ENCODE results near the gene CD151. TPM values are rescaled to one million over a fixed set of nuclear protein-coding genes. Genes with fewer than 3 reads are reported as not detected.

CD151 gene
- total and polyA plus RNA-seq, 2 experiments from 2014 or later, result 62.9 to 109 TPM

DNA sequence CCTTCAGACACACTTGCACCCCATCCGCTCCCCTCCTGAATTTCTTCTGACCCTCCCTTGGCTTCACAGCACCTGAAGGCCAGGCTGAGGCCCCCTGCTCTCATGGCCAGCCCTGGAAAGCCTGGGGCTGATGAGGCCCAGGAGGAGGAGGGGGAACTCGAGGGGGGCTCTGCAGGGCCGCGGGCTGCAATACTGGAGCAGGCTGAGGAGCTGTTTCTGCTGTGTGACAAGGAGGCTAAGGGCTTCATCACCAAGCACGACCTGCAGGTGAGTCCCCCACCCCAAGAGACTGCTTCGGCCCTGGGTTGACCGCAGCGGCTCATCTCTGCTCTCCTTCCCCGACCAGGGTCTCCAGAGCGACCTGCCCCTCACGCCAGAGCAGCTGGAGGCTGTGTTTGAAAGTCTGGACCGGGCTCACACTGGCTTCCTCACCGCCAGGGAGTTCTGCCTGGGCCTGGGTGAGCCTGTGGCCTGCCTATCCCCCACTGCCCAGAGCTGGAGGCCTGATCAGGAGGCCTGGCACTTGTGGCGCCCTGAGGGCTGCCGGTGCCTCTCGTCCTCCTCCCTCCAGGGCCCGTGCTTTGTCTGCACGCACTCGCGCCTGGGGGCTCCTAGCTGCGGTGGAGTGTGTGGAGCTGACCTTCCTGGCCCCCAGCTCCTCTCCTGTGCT is 4.1 kb upstream of the CD151 start:
- peaks cover 24% of the 10 kb centered on the region for H3F3A ChIP-seq (replicated peaks; ENCODE audit: low read depth)
- H3K4me3 ChIP-seq, result peak overlapping the region; percentile 89
- H3K9me3 Mint-ChIP-seq, result no peaks in the 10 kb centered on the region; the same call in 2 of the 3 replicates
- ATAC-seq, result no peak
- H3K9me2 ChIP-seq (ENCODE audit: insufficient read depth), result no peaks in the 10 kb centered on the region
- H3K27me3 Mint-ChIP-seq (ENCODE audit: insufficient read depth, low read depth, poor library complexity), result peaks cover 60% of the 10 kb centered on the region
- H3K4me1 Mint-ChIP-seq, result peaks cover 43% of the 10 kb centered on the region
- peak overlapping the region; percentile 79 for H3K4me3 Mint-ChIP-seq
- H3K4me2 ChIP-seq, result peak overlapping the region; percentile 98
- no peaks in the 10 kb centered on the region; the same call in 1 of the 2 replicates for H4K20me1 ChIP-seq (replicated peaks; ENCODE audit: insufficient read depth)
- H3K36me3 ChIP-seq (ENCODE audit: insufficient read depth), result no peaks in the 10 kb centered on the region
- H2AFZ ChIP-seq, result no peak overlapping the region
- H3K27me3 ChIP-seq (ENCODE audit: insufficient read depth), result peaks cover 28% of the 10 kb centered on the region
- DNase-seq (ENCODE audit: low spot score), result no peak
- peaks cover 28% of the 10 kb centered on the region for H3K4me1 ChIP-seq (ENCODE audit: insufficient read depth)
- TF ChIP-seq POLR2AphosphoS5 (IDR thresholded peaks at IDR 0.05; ENCODE audit: low read depth), result no peak; the same call in 1 of the 2 replicates
- TF ChIP-seq CREB1 (CRISPR knock-in tag; IDR thresholded peaks at IDR 0.05; ENCODE audit: low read depth), result no peak
- TF ChIP-seq REST (IDR thresholded peaks at IDR 0.05; ENCODE audit: unreplicated experiment), result no peak
- no peak for TF ChIP-seq STAT1 (IDR thresholded peaks at IDR 0.05; ENCODE audit: unreplicated experiment)
- TF ChIP-seq EZH2 (IDR thresholded peaks at IDR 0.05; ENCODE audit: low read depth, unreplicated experiment), result no peak
- TF ChIP-seq NANOG (IDR thresholded peaks at IDR 0.05; ENCODE audit: borderline replicate concordance), result no peak
- TF ChIP-seq, protein P1, sequence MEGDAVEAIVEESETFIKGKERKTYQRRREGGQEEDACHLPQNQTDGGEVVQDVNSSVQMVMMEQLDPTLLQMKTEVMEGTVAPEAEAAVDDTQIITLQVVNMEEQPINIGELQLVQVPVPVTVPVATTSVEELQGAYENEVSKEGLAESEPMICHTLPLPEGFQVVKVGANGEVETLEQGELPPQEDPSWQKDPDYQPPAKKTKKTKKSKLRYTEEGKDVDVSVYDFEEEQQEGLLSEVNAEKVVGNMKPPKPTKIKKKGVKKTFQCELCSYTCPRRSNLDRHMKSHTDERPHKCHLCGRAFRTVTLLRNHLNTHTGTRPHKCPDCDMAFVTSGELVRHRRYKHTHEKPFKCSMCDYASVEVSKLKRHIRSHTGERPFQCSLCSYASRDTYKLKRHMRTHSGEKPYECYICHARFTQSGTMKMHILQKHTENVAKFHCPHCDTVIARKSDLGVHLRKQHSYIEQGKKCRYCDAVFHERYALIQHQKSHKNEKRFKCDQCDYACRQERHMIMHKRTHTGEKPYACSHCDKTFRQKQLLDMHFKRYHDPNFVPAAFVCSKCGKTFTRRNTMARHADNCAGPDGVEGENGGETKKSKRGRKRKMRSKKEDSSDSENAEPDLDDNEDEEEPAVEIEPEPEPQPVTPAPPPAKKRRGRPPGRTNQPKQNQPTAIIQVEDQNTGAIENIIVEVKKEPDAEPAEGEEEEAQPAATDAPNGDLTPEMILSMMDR (conservative IDR thresholded peaks at IDR 0.05; ENCODE audit: low read depth in 2 of 2), result no peak
- TF ChIP-seq, protein P2, sequence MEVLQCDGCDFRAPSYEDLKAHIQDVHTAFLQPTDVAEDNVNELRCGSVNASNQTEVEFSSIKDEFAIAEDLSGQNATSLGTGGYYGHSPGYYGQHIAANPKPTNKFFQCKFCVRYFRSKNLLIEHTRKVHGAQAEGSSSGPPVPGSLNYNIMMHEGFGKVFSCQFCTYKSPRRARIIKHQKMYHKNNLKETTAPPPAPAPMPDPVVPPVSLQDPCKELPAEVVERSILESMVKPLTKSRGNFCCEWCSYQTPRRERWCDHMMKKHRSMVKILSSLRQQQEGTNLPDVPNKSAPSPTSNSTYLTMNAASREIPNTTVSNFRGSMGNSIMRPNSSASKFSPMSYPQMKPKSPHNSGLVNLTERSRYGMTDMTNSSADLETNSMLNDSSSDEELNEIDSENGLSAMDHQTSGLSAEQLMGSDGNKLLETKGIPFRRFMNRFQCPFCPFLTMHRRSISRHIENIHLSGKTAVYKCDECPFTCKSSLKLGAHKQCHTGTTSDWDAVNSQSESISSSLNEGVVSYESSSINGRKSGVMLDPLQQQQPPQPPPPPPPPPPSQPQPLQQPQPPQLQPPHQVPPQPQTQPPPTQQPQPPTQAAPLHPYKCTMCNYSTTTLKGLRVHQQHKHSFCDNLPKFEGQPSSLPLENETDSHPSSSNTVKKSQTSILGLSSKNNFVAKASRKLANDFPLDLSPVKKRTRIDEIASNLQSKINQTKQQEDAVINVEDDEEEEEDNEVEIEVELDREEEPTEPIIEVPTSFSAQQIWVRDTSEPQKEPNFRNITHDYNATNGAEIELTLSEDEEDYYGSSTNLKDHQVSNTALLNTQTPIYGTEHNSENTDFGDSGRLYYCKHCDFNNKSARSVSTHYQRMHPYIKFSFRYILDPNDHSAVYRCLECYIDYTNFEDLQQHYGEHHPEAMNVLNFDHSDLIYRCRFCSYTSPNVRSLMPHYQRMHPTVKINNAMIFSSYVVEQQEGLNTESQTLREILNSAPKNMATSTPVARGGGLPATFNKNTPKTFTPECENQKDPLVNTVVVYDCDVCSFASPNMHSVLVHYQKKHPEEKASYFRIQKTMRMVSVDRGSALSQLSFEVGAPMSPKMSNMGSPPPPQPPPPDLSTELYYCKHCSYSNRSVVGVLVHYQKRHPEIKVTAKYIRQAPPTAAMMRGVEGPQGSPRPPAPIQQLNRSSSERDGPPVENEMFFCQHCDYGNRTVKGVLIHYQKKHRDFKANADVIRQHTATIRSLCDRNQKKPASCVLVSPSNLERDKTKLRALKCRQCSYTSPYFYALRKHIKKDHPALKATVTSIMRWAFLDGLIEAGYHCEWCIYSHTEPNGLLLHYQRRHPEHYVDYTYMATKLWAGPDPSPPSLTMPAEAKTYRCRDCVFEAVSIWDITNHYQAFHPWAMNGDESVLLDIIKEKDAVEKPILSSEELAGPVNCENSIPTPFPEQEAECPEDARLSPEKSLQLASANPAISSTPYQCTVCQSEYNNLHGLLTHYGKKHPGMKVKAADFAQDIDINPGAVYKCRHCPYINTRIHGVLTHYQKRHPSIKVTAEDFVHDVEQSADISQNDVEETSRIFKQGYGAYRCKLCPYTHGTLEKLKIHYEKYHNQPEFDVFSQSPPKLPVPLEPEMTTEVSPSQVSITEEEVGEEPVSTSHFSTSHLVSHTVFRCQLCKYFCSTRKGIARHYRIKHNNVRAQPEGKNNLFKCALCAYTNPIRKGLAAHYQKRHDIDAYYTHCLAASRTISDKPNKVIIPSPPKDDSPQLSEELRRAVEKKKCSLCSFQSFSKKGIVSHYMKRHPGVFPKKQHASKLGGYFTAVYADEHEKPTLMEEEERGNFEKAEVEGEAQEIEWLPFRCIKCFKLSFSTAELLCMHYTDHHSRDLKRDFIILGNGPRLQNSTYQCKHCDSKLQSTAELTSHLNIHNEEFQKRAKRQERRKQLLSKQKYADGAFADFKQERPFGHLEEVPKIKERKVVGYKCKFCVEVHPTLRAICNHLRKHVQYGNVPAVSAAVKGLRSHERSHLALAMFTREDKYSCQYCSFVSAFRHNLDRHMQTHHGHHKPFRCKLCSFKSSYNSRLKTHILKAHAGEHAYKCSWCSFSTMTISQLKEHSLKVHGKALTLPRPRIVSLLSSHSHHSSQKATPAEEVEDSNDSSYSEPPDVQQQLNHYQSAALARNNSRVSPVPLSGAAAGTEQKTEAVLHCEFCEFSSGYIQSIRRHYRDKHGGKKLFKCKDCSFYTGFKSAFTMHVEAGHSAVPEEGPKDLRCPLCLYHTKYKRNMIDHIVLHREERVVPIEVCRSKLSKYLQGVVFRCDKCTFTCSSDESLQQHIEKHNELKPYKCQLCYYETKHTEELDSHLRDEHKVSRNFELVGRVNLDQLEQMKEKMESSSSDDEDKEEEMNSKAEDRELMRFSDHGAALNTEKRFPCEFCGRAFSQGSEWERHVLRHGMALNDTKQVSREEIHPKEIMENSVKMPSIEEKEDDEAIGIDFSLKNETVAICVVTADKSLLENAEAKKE (CRISPR knock-in tag; IDR thresholded peaks at IDR 0.05), result no peak
- no peak overlapping the region for H3K27ac Mint-ChIP-seq
- peaks cover 7% of the 10 kb centered on the region; the same call in 1 of the 3 replicates for H3K36me3 Mint-ChIP-seq (ENCODE audit: low read depth)
- no peaks in the 10 kb centered on the region for H3K79me2 ChIP-seq (replicated peaks; ENCODE audit: insufficient read depth)
- no peak overlapping the region for H3K27ac ChIP-seq (ENCODE audit: low read depth)
